Transverse colon (tissue), 4 donors: ENCODE data around the gene ST7L. TPM values are rescaled to one million over a fixed set of nuclear protein-coding genes. Genes with fewer than 3 reads are reported as not detected.

Experiments used
- DNase-seq: peaks from one replicate; pipeline ENCODE4 v3.0.0-alpha.2; 2019
- H3K27ac ChIP-seq, 4 donors: fragments of 200-600 bp; sonication (generic); 2 replicates each; pipeline ENCODE4 v1.5.1; 2016 to 2018; ENCODE audit warnings: inconsistent platforms in 4 of 4
- H3K27me3 ChIP-seq: fragments of 200-600 bp; sonication (generic); 2 replicates; pipeline ENCODE4 v1.5.1; 2017; ENCODE audit warnings: inconsistent platforms
- H3K36me3 ChIP-seq, 4 donors: fragments of 200-600 bp; sonication (generic); 2 replicates each; pipeline ENCODE4 v1.5.1; 2017 to 2019; ENCODE audit warnings: inconsistent platforms in 4 of 4
- H3K4me1 ChIP-seq, 4 donors: fragments of 200-600 bp; sonication (generic); 2 replicates each; pipeline ENCODE4 v1.5.1; 2017 to 2020; ENCODE audit warnings: inconsistent platforms in 4 of 4
- H3K4me3 ChIP-seq, 4 donors: fragments of 200-600 bp; sonication (generic); 1 replicate in 1 of 4; 2 replicates in 3 of 4; pipeline versions ENCODE4 v1.5.1 to v1.6.1; 2017 to 2019; ENCODE audit warnings: inconsistent platforms in 4 of 4
- H3K9me3 ChIP-seq, 2 donors: fragments of 200-600 bp; sonication (generic); 2 replicates each; pipeline ENCODE4 v1.5.1; 2017 to 2019; ENCODE audit warnings: inconsistent platforms in 2 of 2
- CTCF ChIP-seq, 5 experiments: fragments of 200-600 bp in 3 of 5; fragments of 450-650 bp in 2 of 5; sonication (generic) in 3 of 5; IDR thresholded peaks; 1 replicate in 2 of 5; 2 replicates in 3 of 5; pipeline ENCODE4 v1.5.1; 2016 to 2017; ENCODE audit warnings: antibody characterized with exemption in 5 of 5, inconsistent platforms in 3 of 5, mild to moderate bottlenecking in 2 of 5, moderate library complexity in 1 of 5
- EP300 ChIP-seq: sonication (generic); formaldehyde crosslinking; IDR thresholded peaks from one replicate; pipeline ENCODE4 v1.6.1; 2017; ENCODE audit warnings: antibody characterized with exemption, low read depth
- POLR2A ChIP-seq: fragments of 450-650 bp; IDR thresholded peaks from one replicate; pipeline ENCODE4 v1.6.1; 2016; ENCODE audit warnings: antibody characterized with exemption, mild to moderate bottlenecking, moderate library complexity
- POLR2AphosphoS5 ChIP-seq, 3 donors: sonication (generic); formaldehyde crosslinking; IDR thresholded peaks; one replicate each; pipeline ENCODE4 v1.6.1; 2016; ENCODE audit warnings: antibody characterized with exemption in 3 of 3
- WGBS, 2 donors: methylation state at CpG; one replicate each; pipeline ENCODE4 v1.1.5; 2018; ENCODE audit warnings: low coverage in 1 of 2; 5-methylcytosine and 5-hydroxymethylcytosine counted together
- in situ Hi-C, 4 donors: fragments of 200-750 bp; cut with MboI; loops; one replicate each; pipeline versions ENCODE4 v1.15.0 to v1.15.1; 2017; ENCODE audit warnings: low sequenced_read_pairs in 3 of 4, low pct_ligation_motif_present in 1 of 4, low pct_unique_long_range_greater_than_20kb in 1 of 4
- intact Hi-C: fragments of 100-400 bp; cut with DNase I; formaldehyde crosslinking; loops from one replicate; pipeline ENCODE4 v1.15.1; 2023; ENCODE audit warnings: low total_unique reads
- total RNA-seq, 4 donors: library from RNA; depleted of rRNA; stranded (reverse); fragments of >200 nt; gene quantifications; one replicate each; pipeline ENCODE4 v1.1.0, GENCODE V29; 2016

Gene ST7L
- total RNA-seq, 4 donors from 2014 or later = 7.0 to 37.4 (median 24.9) TPM

- intact Hi-C loops = no loop called here
- in situ Hi-C loops = no loop called here
- no peaks in the 10 kb centered on the region for H3K9me3 ChIP-seq
- H3K27ac ChIP-seq = peak overlapping the region in 1 of 4 donors; percentile 15
- TF ChIP-seq EP300 (no peak), POLR2A (no peak), CTCF (IDR thresholded peaks at IDR 0.05) (no peak), POLR2AphosphoS5 (IDR thresholded peaks at IDR 0.05) (no peak)
- H3K27me3 ChIP-seq = no peaks in the 10 kb centered on the region
- no peak overlapping the region for H3K4me3 ChIP-seq
- peaks cover 0 to 10% (median 0%) of the 10 kb centered on the region in 4 donors for H3K36me3 ChIP-seq
- H3K4me1 ChIP-seq = peaks cover 0 to 21% (median 6%) of the 10 kb centered on the region in 4 donors
- DNase-seq = no peak
Observed at GRCh38 chr1:112554411-112554810, 64.5 kb downstream of the ST7L start.

GRCh38 chr1:112549590-112549989 lies 69.4 kb downstream of the ST7L start:
- TF ChIP-seq POLR2AphosphoS5 (IDR thresholded peaks at IDR 0.05) = no peak
- no peak for TF ChIP-seq EP300
- TF ChIP-seq POLR2A = no peak
- no peak for TF ChIP-seq CTCF (IDR thresholded peaks at IDR 0.05)
- DNase-seq = no peak
- H3K4me1 ChIP-seq = peaks cover 0 to 37% (median 16%) of the 10 kb centered on the region in 4 donors
- peak overlapping the region; percentile 80 to 86 (median 83) for H3K27ac ChIP-seq
- no peaks in the 10 kb centered on the region for H3K36me3 ChIP-seq
- intact Hi-C loops (no loop called here), in situ Hi-C loops (no loop called here)
- H3K4me3 ChIP-seq = no peak overlapping the region
- H3K27me3 ChIP-seq = no peaks in the 10 kb centered on the region
- WGBS, 2 donors = 60 to 64% methylated on average over 2 of the region's 2 CpGs
- no peaks in the 10 kb centered on the region for H3K9me3 ChIP-seq

- no peaks in the 10 kb centered on the region for H3K9me3 ChIP-seq
- no peak for DNase-seq
- H3K27me3 ChIP-seq = no peaks in the 10 kb centered on the region
- intact Hi-C loops (no loop called here), in situ Hi-C loops (no loop called here)
- TF ChIP-seq POLR2A = no peak
- TF ChIP-seq EP300 = no peak
- peak in 1 of 3 donors; percentile 15 for TF ChIP-seq POLR2AphosphoS5 (IDR thresholded peaks at IDR 0.05)
- TF ChIP-seq CTCF (IDR thresholded peaks at IDR 0.05) = no peak
- no peaks in the 10 kb centered on the region for H3K36me3 ChIP-seq
- 43 to 46% methylated on average over 3 of the region's 3 CpGs for WGBS, 2 donors
- peaks cover 0 to 32% (median 14%) of the 10 kb centered on the region in 4 donors for H3K4me1 ChIP-seq
- H3K4me3 ChIP-seq = peak overlapping the region in 1 of 4 donors; percentile 12
- peak overlapping the region; percentile 80 to 86 (median 83) for H3K27ac ChIP-seq
Observed at GRCh38 chr1:112548547-112548946, 70.4 kb downstream of the ST7L start.

GRCh38 chr1:112546076-112546475 lies 72.9 kb downstream of the ST7L start:
- no peak for DNase-seq
- H3K4me3 ChIP-seq = no peak overlapping the region
- intact Hi-C loops (no loop called here), in situ Hi-C loops (no loop called here)
- TF ChIP-seq POLR2AphosphoS5 (IDR thresholded peaks at IDR 0.05) (no peak), EP300 (no peak), CTCF (IDR thresholded peaks at IDR 0.05) (no peak), POLR2A (no peak)
- 96 to 100% methylated on average over 1 to 2 of the region's 2 CpGs for WGBS, 2 donors
- no peak overlapping the region for H3K27ac ChIP-seq
- no peaks in the 10 kb centered on the region for H3K36me3 ChIP-seq
- H3K4me1 ChIP-seq = peaks cover 0 to 32% (median 14%) of the 10 kb centered on the region in 4 donors
- H3K27me3 ChIP-seq = no peaks in the 10 kb centered on the region
- no peaks in the 10 kb centered on the region for H3K9me3 ChIP-seq
